ENCODE data around the gene TMUB2. TPM values are rescaled to one million over a fixed set of nuclear protein-coding genes. Genes with fewer than 3 reads are reported as not detected.

Gene TMUB2
- total and polyA plus RNA-seq, 9 of the 15 experiments (the other 6 are each of a cell fraction or from before 2014, with no cell fraction given) = 4.1 to 29.8 (median 16.3) TPM

- TF ChIP-seq SPI1 (IDR thresholded peaks at IDR 0.05; ENCODE audit: borderline replicate concordance, low read depth, low read length) (0 out of 2 replicates have a peak, but pooled peaks have one; percentile 37), MAZ (CRISPR knock-in tag; conservative IDR thresholded peaks at IDR 0.05 in 1 of 2, IDR thresholded peaks at IDR 0.05 in 1 of 2) (peak in 1 of 2 experiments; percentile 95; a peak in 3 of 4 replicates), ARID1B (IDR thresholded peaks at IDR 0.05) (no peak), KDM5B (IDR thresholded peaks at IDR 0.05; ENCODE audit: insufficient replicate concordance, low read depth, low read length) (peak; percentile 6), GTF2E2 (tag; IDR thresholded peaks at IDR 0.05) (0 out of 2 replicates have a peak, but pooled peaks have one; percentile 23), NEUROD1 (IDR thresholded peaks at IDR 0.05; ENCODE audit: borderline replicate concordance, low read depth, low read length, partially characterized antibody) (peak; percentile 74), ZFX (CRISPR knock-in tag; IDR thresholded peaks at IDR 0.05) (no peak), BRD9 (IDR thresholded peaks at IDR 0.05; ENCODE audit: low read depth, partially characterized antibody) (no peak), DEAF1 (CRISPR knock-in tag; IDR thresholded peaks at IDR 0.05) (no peak), SMARCA5 (IDR thresholded peaks at IDR 0.05) (no peak), ZNF318 (IDR thresholded peaks at IDR 0.05; ENCODE audit: borderline replicate concordance in 1 of 2, low read depth in 1 of 2) (no peak), MAFF (IDR thresholded peaks at IDR 0.05; ENCODE audit: low read length) (no peak), JUN (IDR thresholded peaks at IDR 0.05; ENCODE audit: borderline replicate concordance, low read depth, low read length) (no peak), JUN (CRISPR knock-in tag; IDR thresholded peaks at IDR 0.05; ENCODE audit: borderline replicate concordance) (no peak), PCBP2 (IDR thresholded peaks at IDR 0.05; ENCODE audit: low read depth, low read length, poor library complexity, severe bottlenecking) (no peak), ZNF184 (CRISPR knock-in tag; IDR thresholded peaks at IDR 0.05) (no peak), ZNF324 (CRISPR knock-in tag; IDR thresholded peaks at IDR 0.05) (no peak)
Measured at GRCh38 chr17:44199553-44200477, 13.0 kb downstream of the TMUB2 start, which contains the start of gene ATXN7L3 (continued).

All from K562 (cell line).